SU-DHL-6 (cell line): ENCODE data around the gene ARTN.

Experiments
- EZH2phosphoT487 ChIP-seq: fragments of 200-600 bp; sonication (generic), shearing (Covaris generic); conservative IDR thresholded peaks from 2 replicates; pipeline ENCODE4 v1.6.1; 2018; ENCODE audit warnings: mild to moderate bottlenecking, antibody characterized with exemption, low read length, moderate library complexity, mixed read lengths
- TF ChIP-seq, protein P1 (sequence below): fragments of 200-600 bp; sonication (generic); IDR thresholded peaks from one replicate; pipeline ENCODE4 v1.5.1; 2017; ENCODE audit warnings: antibody characterized with exemption, mild to moderate bottlenecking, low read length, moderate library complexity; ENCODE audit not compliant: insufficient read depth, poor library complexity, severe bottlenecking

DNA sequence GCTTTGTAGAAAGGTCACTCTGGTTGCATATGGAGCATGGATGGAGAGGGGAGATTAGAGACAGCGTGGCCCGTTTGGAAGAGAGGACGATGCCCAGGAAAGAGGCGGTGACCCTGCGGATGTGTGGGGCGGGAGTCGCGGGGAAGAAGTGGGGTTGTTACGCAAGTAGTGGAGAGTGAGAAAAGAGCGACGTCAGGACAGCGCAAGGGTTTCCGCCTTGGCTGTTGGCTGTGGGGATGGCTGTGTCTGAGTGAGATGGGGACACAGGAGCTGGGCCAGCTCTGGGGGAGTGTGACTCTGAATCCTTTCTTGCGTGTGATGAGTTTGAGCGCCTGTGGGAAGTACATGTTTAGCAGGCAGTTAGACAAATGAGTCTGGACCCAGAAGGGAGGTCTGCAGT is 49.2 kb downstream of the ARTN start:
- TF ChIP-seq EZH2phosphoT487 = no peak
- TF ChIP-seq, protein P1, sequence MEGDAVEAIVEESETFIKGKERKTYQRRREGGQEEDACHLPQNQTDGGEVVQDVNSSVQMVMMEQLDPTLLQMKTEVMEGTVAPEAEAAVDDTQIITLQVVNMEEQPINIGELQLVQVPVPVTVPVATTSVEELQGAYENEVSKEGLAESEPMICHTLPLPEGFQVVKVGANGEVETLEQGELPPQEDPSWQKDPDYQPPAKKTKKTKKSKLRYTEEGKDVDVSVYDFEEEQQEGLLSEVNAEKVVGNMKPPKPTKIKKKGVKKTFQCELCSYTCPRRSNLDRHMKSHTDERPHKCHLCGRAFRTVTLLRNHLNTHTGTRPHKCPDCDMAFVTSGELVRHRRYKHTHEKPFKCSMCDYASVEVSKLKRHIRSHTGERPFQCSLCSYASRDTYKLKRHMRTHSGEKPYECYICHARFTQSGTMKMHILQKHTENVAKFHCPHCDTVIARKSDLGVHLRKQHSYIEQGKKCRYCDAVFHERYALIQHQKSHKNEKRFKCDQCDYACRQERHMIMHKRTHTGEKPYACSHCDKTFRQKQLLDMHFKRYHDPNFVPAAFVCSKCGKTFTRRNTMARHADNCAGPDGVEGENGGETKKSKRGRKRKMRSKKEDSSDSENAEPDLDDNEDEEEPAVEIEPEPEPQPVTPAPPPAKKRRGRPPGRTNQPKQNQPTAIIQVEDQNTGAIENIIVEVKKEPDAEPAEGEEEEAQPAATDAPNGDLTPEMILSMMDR = no peak
